DMS79 treated with DMSO at 0.1 percent for 48 hours (cell line): ENCODE measurements around the gene GSK3A.

ENCODE experiments used
- DNase-seq: peaks from one replicate; lab custom pipeline; 2025; lab: John Stamatoyannopoulos, UW

The GSK3A gene

DNA sequence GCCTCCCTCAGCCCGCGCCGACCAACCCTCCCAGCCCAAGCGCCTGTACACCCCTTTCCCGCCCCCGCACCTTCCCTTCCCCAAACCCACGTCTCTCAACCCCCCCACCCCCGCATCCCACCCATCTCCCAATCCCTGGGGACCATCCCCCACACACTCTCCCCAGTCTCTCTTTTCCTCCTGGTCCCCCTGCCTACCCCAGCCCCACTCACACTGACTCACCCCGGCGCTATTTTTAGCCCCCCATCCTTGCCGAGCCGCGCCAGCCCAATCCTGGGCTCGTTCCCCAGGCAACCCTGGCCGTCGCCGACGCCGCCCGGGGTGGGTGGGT is 38.4 kb upstream of the GSK3A start:
- peak; percentile 62 for DNase-seq

DNA sequence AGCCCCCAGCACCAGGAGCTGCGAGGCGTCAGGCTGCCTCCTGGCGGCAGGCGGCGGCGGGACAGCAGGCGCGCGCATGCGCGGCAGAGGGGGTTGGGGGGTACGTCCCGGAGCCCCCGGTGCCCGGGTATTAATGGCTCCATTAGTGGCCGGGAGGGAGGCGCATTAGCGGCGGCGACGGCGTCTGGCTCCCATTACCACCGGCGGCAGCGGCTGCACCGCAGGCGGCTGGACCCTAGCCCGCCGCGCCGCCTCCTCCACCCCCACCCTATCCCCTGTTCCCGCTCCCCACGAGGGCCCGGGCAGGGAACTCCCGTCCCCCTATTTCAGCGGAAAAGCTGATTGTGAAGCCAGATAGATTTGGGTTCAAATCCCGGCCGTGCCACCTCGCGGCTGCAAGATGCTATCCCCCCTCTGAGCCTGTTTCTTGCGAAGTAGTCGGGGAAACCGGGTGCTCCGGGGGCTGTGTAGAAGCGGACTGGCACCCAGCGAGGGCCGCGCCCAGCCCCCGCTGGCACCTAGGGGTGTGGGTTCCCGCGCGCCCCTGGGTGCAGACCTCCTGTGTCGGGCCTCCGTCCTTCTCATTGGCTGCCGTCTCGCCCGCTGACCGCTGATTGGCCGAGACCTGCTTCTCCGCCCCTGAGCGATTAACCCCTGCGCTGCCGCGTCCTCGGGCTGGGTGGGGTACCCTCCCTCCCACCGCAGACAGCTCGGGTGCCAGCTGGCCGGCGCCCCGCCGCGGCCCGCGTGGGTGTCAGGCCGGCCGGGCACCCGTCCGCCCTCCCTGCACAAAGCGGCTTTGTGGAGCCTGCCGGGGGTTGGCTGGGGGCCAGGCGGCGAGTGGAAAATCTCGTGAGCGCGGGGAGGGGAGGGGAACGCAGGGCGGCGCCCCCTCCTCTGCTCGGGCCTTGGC is 37.8 kb upstream of the GSK3A start:
- DNase-seq, result peak; percentile 91

DNA sequence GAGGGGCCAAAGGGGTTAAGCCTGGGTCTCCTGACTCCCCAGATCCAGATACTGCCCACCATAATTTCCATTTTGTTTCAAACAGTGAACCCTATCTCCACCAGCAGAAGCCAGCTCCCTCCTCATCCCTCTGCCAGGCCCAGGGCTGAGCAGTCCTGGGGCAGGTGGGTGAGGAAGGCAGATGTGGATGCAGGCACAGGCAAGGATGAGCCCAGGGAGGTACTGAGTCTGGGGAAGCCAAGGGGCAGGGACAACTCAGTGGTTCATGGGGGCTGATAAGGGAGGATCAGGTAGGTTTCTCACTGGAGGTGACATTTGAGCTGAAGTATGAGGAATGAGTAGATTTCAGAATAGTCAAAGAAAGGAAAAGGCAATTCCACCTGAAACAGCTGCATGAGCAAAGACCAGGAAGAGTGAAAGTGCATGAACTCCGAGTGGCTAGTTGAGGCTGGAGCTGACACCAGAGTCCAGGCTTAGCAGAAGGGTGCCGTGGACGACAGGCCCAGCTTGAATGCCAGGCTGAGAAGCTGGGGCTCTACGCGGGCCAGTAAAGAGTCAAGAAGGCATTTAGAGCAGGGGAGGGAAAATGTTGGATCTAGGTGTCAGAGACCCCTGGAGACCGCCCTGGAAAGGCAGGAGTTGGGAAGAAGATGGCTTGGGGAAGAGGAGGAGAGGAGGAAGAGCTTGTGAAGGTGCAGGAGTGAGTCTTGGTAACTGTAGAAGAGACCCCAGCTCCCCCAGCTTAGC is 36.9 kb upstream of the GSK3A start:
- DNase-seq, result no peak

DNA sequence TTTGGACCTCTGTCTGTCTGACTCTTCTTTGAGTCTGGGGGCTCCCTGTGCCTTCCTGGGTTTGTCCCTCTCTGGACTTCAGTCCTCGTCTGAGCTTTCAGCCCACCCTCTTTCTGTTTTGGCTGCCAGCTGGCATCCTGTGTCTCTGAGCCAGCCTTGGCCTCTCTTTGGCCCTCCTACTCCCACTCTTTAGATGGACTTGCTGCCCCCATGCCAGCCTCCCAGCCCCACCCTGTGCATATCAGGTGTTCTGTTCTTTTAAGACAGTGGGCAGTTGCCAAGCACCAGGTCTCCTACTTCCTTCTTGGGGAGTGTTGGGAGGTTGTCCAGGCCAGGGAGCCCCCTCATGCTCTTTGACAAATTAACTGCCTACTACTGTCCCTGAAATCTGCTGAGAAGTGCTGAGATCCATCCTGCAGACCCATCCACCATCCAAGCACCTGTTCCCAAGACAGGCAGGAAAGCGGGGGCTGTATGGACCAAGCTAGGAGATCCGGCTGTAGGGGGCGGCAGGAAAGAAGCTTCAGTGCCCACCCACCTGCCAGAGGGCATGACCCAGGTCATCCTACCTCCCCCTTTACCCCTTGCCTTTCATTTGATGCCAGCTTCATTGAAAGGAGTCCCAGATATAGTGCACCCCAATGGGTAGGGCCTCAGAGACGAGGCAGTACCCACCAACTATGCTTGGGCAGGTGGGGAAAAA is 36.2 kb upstream of the GSK3A start:
- no peak for DNase-seq

DNA sequence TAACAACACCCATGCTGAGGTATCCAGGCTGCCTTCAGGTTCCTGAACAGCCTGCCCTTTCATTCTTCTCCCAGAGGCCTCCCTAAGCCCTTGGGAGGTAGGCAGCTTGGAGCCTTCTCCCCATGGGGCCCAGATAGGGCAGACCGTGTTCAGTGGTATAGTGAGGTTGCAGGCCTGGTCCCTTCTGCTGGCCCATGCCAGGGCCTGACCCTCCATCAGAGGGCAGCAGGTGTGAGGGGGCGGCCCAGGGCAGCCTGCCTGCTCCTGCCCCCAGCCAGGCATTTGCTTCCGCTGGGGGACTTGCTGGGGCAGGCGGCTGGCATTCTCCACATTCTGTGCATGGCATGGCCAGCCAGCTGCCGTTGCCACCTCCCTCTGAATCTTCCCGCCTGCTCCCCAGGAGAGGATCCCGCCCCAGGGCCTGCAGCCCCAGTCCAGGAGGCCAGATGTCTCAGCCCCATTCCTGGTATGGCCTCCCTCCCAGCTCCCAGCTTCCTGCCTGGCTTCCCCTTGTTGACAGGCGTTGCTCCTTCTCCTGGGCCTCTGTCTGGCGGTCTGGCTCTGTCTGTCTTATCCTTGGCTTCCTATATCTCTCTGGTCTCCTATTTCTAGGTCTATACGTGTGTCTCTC is 35.5 kb upstream of the GSK3A start:
- no peak for DNase-seq

DNA sequence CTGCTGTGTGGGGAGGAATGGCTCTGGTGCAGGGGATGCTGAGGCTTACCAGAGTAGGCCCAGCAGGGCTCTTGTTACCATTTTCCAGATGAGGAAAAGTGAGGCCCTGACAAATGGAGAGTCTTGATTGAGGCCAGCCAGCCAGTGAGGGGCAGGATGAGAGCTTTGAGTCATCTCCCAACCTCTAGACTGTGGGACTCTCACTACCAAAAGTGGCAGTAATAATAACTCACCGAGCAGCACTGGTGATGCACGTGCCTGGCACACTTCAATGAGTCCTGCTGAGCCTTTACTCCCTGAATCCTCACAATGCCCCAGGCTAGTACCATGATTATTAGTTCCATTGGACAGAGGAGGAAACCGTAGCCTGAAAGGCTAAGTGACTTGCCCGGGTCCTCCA is 34.4 kb upstream of the GSK3A start:
- DNase-seq, result no peak

GRCh38 chr19:42276284-42276683 is 33.9 kb upstream of the GSK3A start:
- DNase-seq, result no peak

DNA sequence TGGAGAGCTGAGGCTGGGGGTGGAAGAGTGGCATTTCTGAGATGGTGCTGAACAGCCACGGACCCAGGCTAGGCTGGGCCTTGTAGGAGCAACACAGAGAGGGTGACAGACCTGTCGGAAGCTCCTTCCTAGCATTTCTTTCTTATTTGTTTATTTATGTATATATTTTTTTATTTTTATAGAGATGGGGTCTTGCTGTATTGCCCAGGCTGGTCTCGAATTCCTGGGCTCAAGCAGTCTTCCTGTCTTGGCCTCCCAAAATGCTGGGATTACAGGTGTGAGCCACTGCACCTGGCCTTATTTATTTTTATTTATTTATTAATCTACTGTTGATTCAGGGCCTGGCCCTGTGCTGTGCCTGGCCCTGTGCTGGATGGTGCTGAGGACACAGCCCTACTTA is 33.1 kb upstream of the GSK3A start:
- no peak for DNase-seq

DNA sequence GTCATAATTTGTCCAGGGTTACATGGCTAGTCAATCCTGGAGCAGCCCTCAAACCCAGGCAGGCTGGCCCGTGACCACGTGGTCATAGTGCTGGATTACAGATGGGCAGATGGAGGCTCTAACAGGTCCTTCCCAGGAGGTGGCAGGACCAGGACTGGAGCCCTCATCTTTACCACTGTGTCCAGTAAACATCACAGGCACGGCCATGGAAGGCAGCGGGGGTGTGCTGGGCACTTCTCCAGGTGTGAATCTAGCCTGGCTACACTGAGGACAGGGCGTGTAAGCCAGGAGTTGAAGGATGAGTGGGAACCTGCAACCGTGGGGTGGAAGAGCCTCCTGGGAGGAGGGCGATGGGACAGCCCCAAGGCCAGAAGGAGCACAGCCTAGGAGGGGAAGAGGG is 32.7 kb upstream of the GSK3A start:
- DNase-seq, result no peak

DNA sequence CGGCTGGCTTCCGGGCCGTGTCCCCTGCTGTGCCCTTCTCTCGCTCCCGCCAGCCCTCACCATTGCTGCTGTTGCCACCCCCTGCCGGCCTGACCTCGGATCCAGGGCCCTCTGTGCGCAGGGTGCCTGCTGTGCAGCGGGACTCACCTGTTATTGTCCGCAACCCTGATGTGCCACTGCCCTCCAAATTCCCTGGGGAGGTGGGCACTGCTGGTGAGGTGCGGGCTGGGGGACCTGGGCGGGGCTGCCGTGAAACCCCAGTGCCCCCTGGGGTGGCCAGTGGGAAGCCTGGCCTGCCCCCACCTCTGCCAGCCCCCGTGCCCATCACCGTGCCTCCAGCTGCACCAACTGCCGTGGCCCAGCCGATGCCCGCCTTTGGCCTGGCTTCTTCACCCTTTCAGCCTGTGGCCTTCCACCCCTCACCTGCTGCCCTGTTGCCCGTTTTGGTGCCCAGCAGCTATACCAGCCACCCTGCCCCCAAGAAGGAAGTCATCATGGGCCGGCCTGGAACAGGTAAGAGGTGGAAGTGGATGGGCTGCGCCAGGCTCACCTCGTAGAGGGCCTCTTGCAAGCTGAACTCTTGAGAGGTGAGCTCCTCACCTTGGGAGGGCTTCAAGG is 31.8 kb upstream of the GSK3A start:
- DNase-seq, result no peak

GRCh38 chr19:42273407-42274064 is 31.1 kb upstream of the GSK3A start:
- no peak for DNase-seq

GRCh38 chr19:42272989-42273406 is 30.6 kb upstream of the GSK3A start:
- DNase-seq, result no peak

GRCh38 chr19:42272535-42272897 is 30.1 kb upstream of the GSK3A start:
- DNase-seq, result no peak

GRCh38 chr19:42271861-42272534 is 29.6 kb upstream of the GSK3A start:
- no peak for DNase-seq

- no peak for DNase-seq
Observed at GRCh38 chr19:42271045-42271419, 28.6 kb upstream of the GSK3A start.

DNA sequence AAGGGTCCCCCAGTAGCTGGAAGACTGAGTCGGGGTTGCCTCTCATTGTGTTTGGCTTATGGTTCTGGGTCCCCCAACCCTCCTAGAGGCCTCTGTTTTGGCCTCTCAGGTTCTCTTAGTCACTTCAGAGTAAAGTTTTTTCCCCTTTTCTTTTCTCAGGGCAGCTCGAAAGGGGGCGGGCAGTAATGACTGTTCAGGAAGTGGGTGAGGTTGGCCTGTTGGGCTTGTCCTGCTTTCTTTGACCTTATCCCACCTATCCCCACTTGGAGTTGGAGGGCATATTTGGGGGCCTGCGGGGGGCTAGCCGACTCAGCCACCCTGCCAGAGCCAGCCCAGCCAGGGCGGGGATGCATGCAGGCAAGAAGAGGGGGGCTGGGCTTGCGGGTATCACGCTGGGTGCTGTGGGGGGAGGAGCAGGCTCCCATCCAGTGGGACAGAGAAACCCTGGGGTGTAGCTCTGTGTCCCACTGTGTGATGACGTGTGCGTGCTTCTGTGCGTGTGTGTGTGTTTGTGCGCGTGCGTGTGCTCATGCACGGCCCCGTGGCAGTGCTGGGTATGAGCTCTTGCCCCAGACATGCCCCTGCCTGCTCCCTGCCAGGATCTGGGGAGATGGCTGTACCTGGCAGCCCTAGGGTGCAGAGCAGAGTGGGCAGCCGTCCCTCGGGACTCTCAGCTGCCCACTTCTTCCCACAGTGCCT is 28.1 kb upstream of the GSK3A start:
- DNase-seq, result peak; percentile 31

DNA sequence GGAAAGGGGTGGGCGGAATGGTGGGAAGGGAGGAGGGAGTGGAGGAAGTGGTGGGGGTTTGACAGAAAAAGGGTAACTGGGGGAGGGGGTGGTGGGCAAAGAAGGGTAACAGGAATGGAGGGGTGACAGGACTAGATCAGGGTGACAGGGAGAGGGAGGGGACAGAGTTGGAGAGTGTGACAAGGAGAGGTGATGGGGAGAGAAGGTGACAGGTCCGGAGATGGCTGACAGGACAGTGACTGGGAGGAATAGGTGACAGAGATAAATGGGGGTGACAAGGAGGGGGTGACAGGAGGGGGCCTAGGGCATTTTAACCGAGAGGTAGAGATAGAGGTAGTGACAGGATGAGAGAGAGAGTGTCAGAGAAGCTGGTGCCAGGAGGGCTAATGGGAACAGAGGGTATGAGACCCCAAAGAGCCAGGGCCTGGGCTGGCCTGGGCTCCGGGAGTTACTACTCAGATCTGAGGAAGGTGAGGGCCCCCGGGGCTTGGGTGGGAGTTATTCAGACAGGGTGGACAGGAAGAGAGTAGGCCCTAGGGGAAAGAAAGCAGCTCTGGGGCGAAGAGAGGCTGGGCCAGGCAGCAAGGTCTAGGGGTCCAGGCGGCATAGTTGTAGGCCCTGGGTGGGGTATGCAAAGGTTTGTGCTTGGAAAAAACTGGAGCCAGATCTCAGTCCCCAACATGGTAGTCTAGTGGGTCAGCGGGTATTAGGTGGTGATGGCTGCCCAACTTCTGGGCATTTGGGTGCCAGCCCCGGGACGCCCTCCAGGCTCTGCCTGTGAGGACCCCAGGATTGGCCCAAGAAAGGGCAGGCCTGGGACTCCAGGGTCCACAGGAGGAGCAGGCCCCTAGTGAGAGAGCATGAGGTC is 27.3 kb upstream of the GSK3A start:
- DNase-seq, result no peak

DNA sequence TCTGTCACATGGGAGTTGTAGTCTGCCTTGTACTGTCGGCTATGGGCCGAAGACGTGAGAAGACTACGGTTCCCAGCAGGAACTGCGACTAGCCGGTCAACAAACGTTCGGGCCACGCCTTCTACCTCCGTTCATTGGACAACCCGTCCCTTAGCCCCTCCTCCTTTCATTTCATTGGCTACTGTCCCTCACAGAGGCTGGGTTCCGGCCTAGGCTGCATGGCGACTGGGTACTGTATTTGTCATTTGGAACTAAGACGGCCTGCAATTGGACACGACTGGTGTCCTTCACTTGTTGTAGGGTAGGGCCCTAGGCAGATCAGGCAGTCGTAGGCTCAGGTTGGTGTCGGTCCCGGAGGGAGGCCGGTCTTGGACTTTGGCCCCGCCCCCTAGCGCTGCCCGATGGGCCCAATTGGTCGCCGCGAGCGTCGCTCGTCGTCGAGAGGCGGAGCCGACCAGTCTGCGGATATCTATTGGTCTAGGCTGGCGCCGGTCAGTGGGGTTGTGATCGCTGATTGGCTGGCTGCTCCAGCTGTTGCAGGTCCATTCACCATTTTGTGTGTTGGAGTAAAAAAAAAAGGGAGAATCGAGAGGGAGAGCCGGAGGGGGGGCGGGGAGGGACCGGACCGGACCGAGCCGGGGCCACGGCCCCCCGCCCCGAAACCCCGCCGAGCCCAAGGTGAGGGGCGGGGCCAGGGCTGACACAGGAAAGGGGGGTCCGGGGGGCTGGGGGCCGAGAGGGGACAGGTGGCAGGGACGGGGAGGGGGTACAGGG is 26.5 kb upstream of the GSK3A start, which contains the start of gene CIC:
Gene CIC, plus strand, starts transcription at position 549 of the 774 bp plus-strand sequence. CDS start 2,532 bp downstream, outside the sequence.
- peak; percentile 100 for DNase-seq
